GM12878 (cell line): ENCODE measurements around the gene BNC2. TPM values are rescaled to one million over a fixed set of nuclear protein-coding genes. Genes with fewer than 3 reads are reported as not detected.

Experiments used
- ATAC-seq: fragments of 200-7000 bp; cut with Tn5 transposase; 3 replicates; pipeline ENCODE4 v1.9.1; 2020; ENCODE audit warnings: mild to moderate bottlenecking, moderate library complexity
- BruUV-seq: library from RNA; stranded (reverse); fragments of 400-500 nt; replicated peaks from 2 replicates; lab custom pipeline; 2021; lab: Mats Ljungman, UMichigan
- CTCF ChIA-PET: fragments of 300-600 bp; sonication (Branson Sonifier 250); formaldehyde crosslinking; extraction: SDS; loops from one replicate; lab custom pipeline; 2021; ENCODE audit warnings: inconsistent platforms; lab: Yijun Ruan, JAX
- POLR2A ChIA-PET: fragments of 350-600 bp; formaldehyde crosslinking; extraction: SDS; loops from one replicate; lab custom pipeline; 2021; ENCODE audit warnings: inconsistent platforms; lab: Charles Lee
- RAD21 ChIA-PET: fragments of 300-600 bp; sonication (Branson Sonifier 250); formaldehyde crosslinking; loops from one replicate; lab custom pipeline; 2023; ENCODE audit warnings: antibody characterized with exemption; ENCODE audit not compliant: unreplicated experiment; lab: Charles Lee
- SMC1A ChIA-PET: fragments of 300-600 bp; sonication (Branson Sonifier 250); formaldehyde crosslinking; loops from one replicate; lab custom pipeline; 2023; ENCODE audit not compliant: unreplicated experiment, uncharacterized antibody; lab: Charles Lee
- DNase-seq: peaks from one replicate; pipeline ENCODE4 v3.0.0-alpha.2; 2011; ENCODE audit warnings: low read depth, low spot score
- FAIRE-seq: peaks from 3 replicates; lab custom pipeline; 2011; peaks lifted over from hg19 to GRCh38; lab: Jason Lieb, UNC
- H2AFZ ChIP-seq: 2 replicates; pipeline ENCODE4 v1.6.0; 2011; ENCODE audit warnings: low read depth, low read length, control low read depth; ENCODE audit not compliant: control insufficient read depth
- H3K27ac ChIP-seq: 2 replicates; pipeline ENCODE4 v1.5.1; 2011; ENCODE audit warnings: control low read depth; ENCODE audit not compliant: control insufficient read depth, insufficient read depth
- H3K27me3 ChIP-seq, 2 experiments: replicated peaks in 1 of 2; 2 replicates each; pipeline versions ENCODE4 v1.6.0 to v1.6.1; 2011; ENCODE audit warnings: low read length in 1 of 2; ENCODE audit not compliant: control insufficient read depth in 2 of 2, insufficient read depth in 2 of 2
- H3K36me3 ChIP-seq, 2 experiments: 2 replicates each; pipeline ENCODE4 v1.5.1; 2011; ENCODE audit warnings: low read length in 1 of 2; ENCODE audit not compliant: control insufficient read depth in 2 of 2, insufficient read depth in 2 of 2
- H3K4me1 ChIP-seq: 2 replicates; pipeline ENCODE4 v1.6.1; 2011; ENCODE audit warnings: mild to moderate bottlenecking, low read length, moderate library complexity, mixed read lengths; ENCODE audit not compliant: control insufficient read depth, insufficient read depth
- H3K4me2 ChIP-seq: 2 replicates; pipeline ENCODE4 v1.6.0; 2011; ENCODE audit warnings: control low read depth; ENCODE audit not compliant: control insufficient read depth, insufficient read depth
- H3K4me3 ChIP-seq: fragments of 200-600 bp; sonication (generic); 2 replicates; pipeline ENCODE4 v1.5.1; 2016
- H3K79me2 ChIP-seq: 2 replicates; pipeline ENCODE4 v1.6.0; 2011; ENCODE audit warnings: low read length; ENCODE audit not compliant: control insufficient read depth, insufficient read depth
- H3K9ac ChIP-seq: 2 replicates; pipeline ENCODE4 v1.8.0; 2011; ENCODE audit warnings: low read length, control low read depth, mixed read lengths; ENCODE audit not compliant: control insufficient read depth, insufficient read depth
- H3K9me3 ChIP-seq: replicated peaks from 3 replicates; pipeline ENCODE4 v1.5.1; 2011; ENCODE audit warnings: mild to moderate bottlenecking, low read length; ENCODE audit not compliant: control insufficient read depth, insufficient read depth
- H4K20me1 ChIP-seq: 2 replicates; pipeline ENCODE4 v1.6.0; 2011; ENCODE audit not compliant: control insufficient read depth, insufficient read depth
- BRCA1 ChIP-seq: IDR thresholded peaks from 2 replicates; pipeline ENCODE4 v1.6.1; 2011; ENCODE audit warnings: low read depth, low read length, improper control_type of control experiment
- CBFB ChIP-seq: IDR thresholded peaks from 2 replicates; pipeline ENCODE4 v1.6.1; 2016; ENCODE audit warnings: antibody characterized with exemption, low read depth
- CBX5 ChIP-seq: sonication (generic); IDR thresholded peaks from 2 replicates; pipeline ENCODE4 v1.6.1; 2016; ENCODE audit warnings: low read depth, moderate library complexity, mild to moderate bottlenecking, inconsistent platforms
- ELK1 ChIP-seq: IDR thresholded peaks from 2 replicates; pipeline ENCODE4 v1.6.1; 2012; ENCODE audit warnings: low read depth, low read length, improper control_type of control experiment
- FOXK2 ChIP-seq: fragments of 450-650 bp; IDR thresholded peaks from 2 replicates; pipeline ENCODE4 v1.6.1; 2017; ENCODE audit warnings: mild to moderate bottlenecking, moderate library complexity
- IKZF1 ChIP-seq: fragments of 450-650 bp; conservative IDR thresholded peaks from 2 replicates; pipeline ENCODE4 v1.6.1; 2017; ENCODE audit warnings: antibody characterized with exemption, mild to moderate bottlenecking
- IRF4 ChIP-seq: IDR thresholded peaks from 2 replicates; pipeline ENCODE4 v1.6.1; 2011; ENCODE audit warnings: low read depth, low read length
- LARP7 ChIP-seq: fragments of 450-650 bp; IDR thresholded peaks from 2 replicates; pipeline ENCODE4 v1.6.1; 2017; ENCODE audit warnings: mild to moderate bottlenecking
- MLLT1 ChIP-seq: fragments of 450-650 bp; IDR thresholded peaks from 2 replicates; pipeline ENCODE4 v1.6.1; 2016; ENCODE audit warnings: mild to moderate bottlenecking
- MTA3 ChIP-seq: IDR thresholded peaks from 2 replicates; pipeline ENCODE4 v1.6.1; 2012; ENCODE audit warnings: low read length, inconsistent platforms, borderline replicate concordance
- PAX8 ChIP-seq: fragments of 450-650 bp; IDR thresholded peaks from 2 replicates; pipeline ENCODE4 v1.6.1; 2017; ENCODE audit warnings: mild to moderate bottlenecking, moderate library complexity
- PML ChIP-seq: IDR thresholded peaks from 2 replicates; pipeline ENCODE4 v1.6.1; 2012; ENCODE audit warnings: low read length, inconsistent platforms
- POU2F2 ChIP-seq: IDR thresholded peaks from 3 replicates; pipeline ENCODE4 v1.6.1; 2011; ENCODE audit warnings: low read depth, mild to moderate bottlenecking, low read length, borderline replicate concordance
- SP1 ChIP-seq: IDR thresholded peaks from one replicate; pipeline ENCODE4 v1.6.1; 2011; ENCODE audit warnings: low read depth, low read length
- SUZ12 ChIP-seq: fragments of 200-600 bp; sonication (generic); IDR thresholded peaks from one replicate; pipeline ENCODE4 v1.6.1; 2018; ENCODE audit warnings: antibody characterized with exemption, mild to moderate bottlenecking; ENCODE audit not compliant: unreplicated experiment
- YBX1 ChIP-seq: fragments of 450-650 bp; IDR thresholded peaks from 2 replicates; pipeline ENCODE4 v1.6.1; 2016; ENCODE audit warnings: antibody characterized with exemption
- ZNF207 ChIP-seq: fragments of 450-650 bp; IDR thresholded peaks from 2 replicates; pipeline ENCODE4 v1.6.1; 2014; ENCODE audit warnings: antibody characterized with exemption, mild to moderate bottlenecking, borderline replicate concordance
- WGBS: methylation state at CpG from one replicate; pipeline ENCODE4 v1.1.6; 2016; ENCODE audit warnings: low lambda C conversion rate; ENCODE audit not compliant: insufficient replicate concordance, insufficient coverage; ENCODE audit errors: missing lambda C conversion rate; 5-methylcytosine and 5-hydroxymethylcytosine counted together
- in situ Hi-C: fragments of 300-500 bp; cut with MboI; formaldehyde crosslinking; loops from 9 replicates; pipeline ENCODE4 v1.14.3; 2018; ENCODE audit warnings: mixed read lengths
- intact Hi-C: fragments of 100-400 bp; cut with micrococcal nuclease; formaldehyde crosslinking; loops from one replicate; pipeline ENCODE4 v1.14.2; 2022; ENCODE audit not compliant: unreplicated experiment
- polyA plus RNA-seq, 11 experiments: library from polyadenylated mRNA; depleted of rRNA in 4 of 11; unstranded in 6 of 11; stranded (reverse) in 5 of 11; fragments of >200 nt; fragmentation: Nextera tagmentation in 4 of 11; fragmentation: Illumina TruSeq in 1 of 11; extraction: Ambion mirVana in 4 of 11; extraction: Trizol in 1 of 11; gene quantifications; 1 replicate in 1 of 11; 2 replicates in 10 of 11; pipeline versions ENCODE4 v1.2.1 to v1.2.3, GENCODE V29; 2011 to 2016; ENCODE audit warnings: inconsistent platforms in 2 of 11, missing spikeins in 2 of 11, low read depth in 1 of 11
- total RNA-seq, 4 experiments: library from RNA; depleted of rRNA in 3 of 4; stranded (reverse); fragments of >200 nt in 3 of 4; fragmentation: Illumina TruSeq in 1 of 4; extraction: Trizol in 1 of 4; gene quantifications; 2 replicates each; pipeline versions ENCODE4 v1.2.1 to v1.2.3, GENCODE V29; 2013 to 2021

The BNC2 gene
- total and polyA plus RNA-seq, 10 of the 15 experiments (the other 5 are each of a cell fraction or from before 2014, with no cell fraction given) = 0.05 to 14.5 (median 0.26) TPM

- H3K9me3 ChIP-seq = no peaks in the 10 kb centered on the region; the same call in 2 of the 3 replicates
- ChIA-PET POLR2A (interaction anchor here (1.2 kb wide), 1 partner anchor 101 kb away, joined by 7 read pairs; no protein-coding TSS in a partner anchor), CTCF (interaction anchor here (0.6 to 2.1 kb wide), 3 partner anchors 10 to 1061 kb away, joined by 3 to 6 read pairs (median 4); no protein-coding TSS in a partner anchor), SMC1A (interaction anchor here (0.6 to 3.4 kb wide), 6 partner anchors 10 to 133 kb away, joined by 3 to 17 read pairs (median 4); no protein-coding TSS in a partner anchor), RAD21 (interaction anchor here (0.7 to 1.4 kb wide), 2 partner anchors 42 to 102 kb away, joined by 3 read pairs; no protein-coding TSS in a partner anchor)
- DNase-seq = no peak
- no peaks in the 10 kb centered on the region for H3K79me2 ChIP-seq
- H3K4me3 ChIP-seq = no peak overlapping the region
- H3K4me2 ChIP-seq = no peak overlapping the region
- 33% methylated on average over 8 of the region's 8 CpGs for WGBS
- intact Hi-C loops = no loop called here
- H2AFZ ChIP-seq = no peak overlapping the region
- no peaks in the 10 kb centered on the region for H3K4me1 ChIP-seq
- in situ Hi-C loops = no loop called here
- no TSS peak for BruUV-seq
- no peak overlapping the region for H3K27ac ChIP-seq
- no peak for TF ChIP-seq PML
- TF ChIP-seq SUZ12 = no peak
- no peak for TF ChIP-seq IKZF1
- TF ChIP-seq LARP7 = no peak
- TF ChIP-seq ELK1 = no peak
- no peak for TF ChIP-seq MLLT1
- TF ChIP-seq IRF4 = no peak
- TF ChIP-seq YBX1 = no peak
- TF ChIP-seq SP1 = no peak
- no peak for TF ChIP-seq FOXK2
- no peak for TF ChIP-seq PAX8
- TF ChIP-seq ZNF207 = no peak
- TF ChIP-seq MTA3 = no peak
- TF ChIP-seq CBX5 = no peak
- no peak for TF ChIP-seq CBFB
- TF ChIP-seq BRCA1 = no peak
- no peak for TF ChIP-seq POU2F2
- no peak overlapping the region for H3K9ac ChIP-seq
- ATAC-seq = no peak
- no peaks in the 10 kb centered on the region for H3K36me3 ChIP-seq
- no peak for FAIRE-seq
- no peaks in the 10 kb centered on the region for H3K27me3 ChIP-seq
- no peaks in the 10 kb centered on the region for H4K20me1 ChIP-seq
Measured at GRCh38 chr9:16442622-16443021, 427.8 kb downstream of the BNC2 start.
